ENCODE results near the gene ST3GAL3.

- TF ChIP-seq, protein P1, sequence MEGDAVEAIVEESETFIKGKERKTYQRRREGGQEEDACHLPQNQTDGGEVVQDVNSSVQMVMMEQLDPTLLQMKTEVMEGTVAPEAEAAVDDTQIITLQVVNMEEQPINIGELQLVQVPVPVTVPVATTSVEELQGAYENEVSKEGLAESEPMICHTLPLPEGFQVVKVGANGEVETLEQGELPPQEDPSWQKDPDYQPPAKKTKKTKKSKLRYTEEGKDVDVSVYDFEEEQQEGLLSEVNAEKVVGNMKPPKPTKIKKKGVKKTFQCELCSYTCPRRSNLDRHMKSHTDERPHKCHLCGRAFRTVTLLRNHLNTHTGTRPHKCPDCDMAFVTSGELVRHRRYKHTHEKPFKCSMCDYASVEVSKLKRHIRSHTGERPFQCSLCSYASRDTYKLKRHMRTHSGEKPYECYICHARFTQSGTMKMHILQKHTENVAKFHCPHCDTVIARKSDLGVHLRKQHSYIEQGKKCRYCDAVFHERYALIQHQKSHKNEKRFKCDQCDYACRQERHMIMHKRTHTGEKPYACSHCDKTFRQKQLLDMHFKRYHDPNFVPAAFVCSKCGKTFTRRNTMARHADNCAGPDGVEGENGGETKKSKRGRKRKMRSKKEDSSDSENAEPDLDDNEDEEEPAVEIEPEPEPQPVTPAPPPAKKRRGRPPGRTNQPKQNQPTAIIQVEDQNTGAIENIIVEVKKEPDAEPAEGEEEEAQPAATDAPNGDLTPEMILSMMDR (IDR thresholded peaks at IDR 0.05) = no peak
- TF ChIP-seq, protein P2, sequence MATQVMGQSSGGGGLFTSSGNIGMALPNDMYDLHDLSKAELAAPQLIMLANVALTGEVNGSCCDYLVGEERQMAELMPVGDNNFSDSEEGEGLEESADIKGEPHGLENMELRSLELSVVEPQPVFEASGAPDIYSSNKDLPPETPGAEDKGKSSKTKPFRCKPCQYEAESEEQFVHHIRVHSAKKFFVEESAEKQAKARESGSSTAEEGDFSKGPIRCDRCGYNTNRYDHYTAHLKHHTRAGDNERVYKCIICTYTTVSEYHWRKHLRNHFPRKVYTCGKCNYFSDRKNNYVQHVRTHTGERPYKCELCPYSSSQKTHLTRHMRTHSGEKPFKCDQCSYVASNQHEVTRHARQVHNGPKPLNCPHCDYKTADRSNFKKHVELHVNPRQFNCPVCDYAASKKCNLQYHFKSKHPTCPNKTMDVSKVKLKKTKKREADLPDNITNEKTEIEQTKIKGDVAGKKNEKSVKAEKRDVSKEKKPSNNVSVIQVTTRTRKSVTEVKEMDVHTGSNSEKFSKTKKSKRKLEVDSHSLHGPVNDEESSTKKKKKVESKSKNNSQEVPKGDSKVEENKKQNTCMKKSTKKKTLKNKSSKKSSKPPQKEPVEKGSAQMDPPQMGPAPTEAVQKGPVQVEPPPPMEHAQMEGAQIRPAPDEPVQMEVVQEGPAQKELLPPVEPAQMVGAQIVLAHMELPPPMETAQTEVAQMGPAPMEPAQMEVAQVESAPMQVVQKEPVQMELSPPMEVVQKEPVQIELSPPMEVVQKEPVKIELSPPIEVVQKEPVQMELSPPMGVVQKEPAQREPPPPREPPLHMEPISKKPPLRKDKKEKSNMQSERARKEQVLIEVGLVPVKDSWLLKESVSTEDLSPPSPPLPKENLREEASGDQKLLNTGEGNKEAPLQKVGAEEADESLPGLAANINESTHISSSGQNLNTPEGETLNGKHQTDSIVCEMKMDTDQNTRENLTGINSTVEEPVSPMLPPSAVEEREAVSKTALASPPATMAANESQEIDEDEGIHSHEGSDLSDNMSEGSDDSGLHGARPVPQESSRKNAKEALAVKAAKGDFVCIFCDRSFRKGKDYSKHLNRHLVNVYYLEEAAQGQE (IDR thresholded peaks at IDR 0.05; ENCODE audit: insufficient read depth in 1 of 2, low read depth in 2 of 2, low read length in 1 of 2) = no peak
Observed at GRCh38 chr1:43773821-43774220, 66.5 kb downstream of the ST3GAL3 start.
